Breast epithelium (tissue), 3 donors: Measurements from ENCODE around the gene VPS13D.

Source experiments
- CTCF ChIP-seq, 3 donors: fragments of 450-650 bp; IDR thresholded peaks; one replicate each; pipeline ENCODE4 v1.5.1; 2016 to 2017; ENCODE audit warnings: antibody characterized with exemption in 3 of 3, mild to moderate bottlenecking in 3 of 3, moderate library complexity in 3 of 3
- POLR2A ChIP-seq: fragments of 450-650 bp; IDR thresholded peaks from one replicate; pipeline ENCODE4 v1.6.1; 2016; ENCODE audit warnings: antibody characterized with exemption, mild to moderate bottlenecking, moderate library complexity
- POLR2AphosphoS5 ChIP-seq, 3 donors: sonication (generic); formaldehyde crosslinking; IDR thresholded peaks; one replicate each; pipeline ENCODE4 v1.6.1; 2017; ENCODE audit warnings: antibody characterized with exemption in 3 of 3

DNA sequence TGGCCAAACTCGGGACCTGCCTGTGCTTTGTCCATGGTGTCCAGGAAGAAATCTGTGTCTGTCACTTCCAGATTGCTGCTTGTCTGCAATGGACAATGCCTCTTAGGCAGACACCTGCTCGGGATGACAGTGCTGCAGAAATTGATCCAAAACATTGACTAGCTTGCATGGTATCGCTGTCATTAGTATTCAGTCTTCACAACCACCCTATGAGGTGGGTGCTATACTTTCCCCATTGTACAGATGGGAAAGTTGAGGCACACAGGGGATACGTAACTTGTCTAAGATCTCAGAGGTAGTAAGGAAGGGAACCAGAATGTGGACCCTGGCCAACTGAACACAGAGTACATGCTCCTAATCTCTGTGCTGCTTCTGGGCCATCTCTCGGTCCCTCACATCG lies 249.5 kb downstream of the VPS13D start:
- TF ChIP-seq CTCF (IDR thresholded peaks at IDR 0.05) (no peak), POLR2A (no peak), POLR2AphosphoS5 (IDR thresholded peaks at IDR 0.05) (no peak)
